WTC11 (cell line): ENCODE data around the gene ARHGAP45. TPM values are rescaled to one million over a fixed set of nuclear protein-coding genes. Genes with fewer than 3 reads are reported as not detected.

Experiments used
- ATAC-seq: fragments of 200-7000 bp; cut with Tn5 transposase; 2 replicates; pipeline ENCODE4 v1.10.0; 2021; ENCODE audit warnings: mild to moderate bottlenecking, moderate library complexity
- CTCF ChIA-PET: fragments of 300-600 bp; sonication (Branson Sonifier 250); formaldehyde crosslinking; loops from one replicate; lab custom pipeline; 2021; ENCODE audit warnings: antibody characterized with exemption; lab: Charles Lee
- POLR2A ChIA-PET: fragments of 350-600 bp; sonication (Branson Sonifier 250); formaldehyde crosslinking; loops from one replicate; lab custom pipeline; 2021; ENCODE audit warnings: antibody characterized with exemption; lab: Charles Lee
- DNase-seq: peaks from one replicate; pipeline ENCODE4 v3.0.0; 2021; ENCODE audit warnings: low spot score
- H3K27ac Mint-ChIP-seq: 2 replicates; pipeline ENCODE4 v1.8.0; 2021; ENCODE audit warnings: mixed read lengths
- H3K27me3 Mint-ChIP-seq: 2 replicates; pipeline ENCODE4 v1.8.0; 2021; ENCODE audit warnings: low read depth, mild to moderate bottlenecking, moderate library complexity, mixed read lengths
- H3K36me3 Mint-ChIP-seq: 2 replicates; pipeline ENCODE4 v1.8.0; 2021; ENCODE audit warnings: mixed read lengths
- H3K4me1 Mint-ChIP-seq: 2 replicates; pipeline ENCODE4 v1.8.0; 2022; ENCODE audit warnings: mixed read lengths
- H3K4me3 Mint-ChIP-seq: 2 replicates; pipeline ENCODE4 v1.8.0; 2021; ENCODE audit warnings: mild to moderate bottlenecking, moderate library complexity, mixed read lengths
- H3K9me3 Mint-ChIP-seq: 2 replicates; pipeline ENCODE4 v1.8.0; 2021; ENCODE audit warnings: mixed read lengths
- CBFB ChIP-seq: sonication (generic); formaldehyde crosslinking; IDR thresholded peaks from 2 replicates; pipeline ENCODE4 v1.8.1; 2022; ENCODE audit warnings: mild to moderate bottlenecking, low read depth, missing genetic modification reagents
- EMX1 ChIP-seq: fragments of 250-450 bp; sonication (Bioruptor Pico); IDR thresholded peaks from 2 replicates; pipeline ENCODE4 v1.8.0; 2021; ENCODE audit warnings: mild to moderate bottlenecking
- ETV6 ChIP-seq: sonication (generic); formaldehyde crosslinking; IDR thresholded peaks from 2 replicates; pipeline ENCODE4 v1.8.1; 2022; ENCODE audit warnings: mild to moderate bottlenecking, missing genetic modification reagents
- FOXJ3 ChIP-seq: sonication (generic); formaldehyde crosslinking; IDR thresholded peaks from 2 replicates; pipeline ENCODE4 v1.9.0; 2021; ENCODE audit warnings: missing genetic modification reagents, mild to moderate bottlenecking, borderline replicate concordance
- GABPB1 ChIP-seq: sonication (generic); formaldehyde crosslinking; IDR thresholded peaks from 2 replicates; pipeline ENCODE4 v1.8.1; 2023; ENCODE audit warnings: mild to moderate bottlenecking, missing genetic modification reagents
- NR2C2 ChIP-seq: sonication (generic); formaldehyde crosslinking; IDR thresholded peaks from 2 replicates; pipeline ENCODE4 v1.8.0; 2022; ENCODE audit warnings: mild to moderate bottlenecking, missing genetic modification reagents
- OVOL2 ChIP-seq: fragments of 250-450 bp; sonication (Bioruptor Pico); IDR thresholded peaks from 2 replicates; pipeline ENCODE4 v1.9.0; 2021; ENCODE audit warnings: mild to moderate bottlenecking, borderline replicate concordance
- PRRX2 ChIP-seq: fragments of 250-450 bp; sonication (Bioruptor Pico); IDR thresholded peaks from 2 replicates; pipeline ENCODE4 v1.8.0; 2021; ENCODE audit warnings: mild to moderate bottlenecking
- ZNF121 ChIP-seq: sonication (generic); formaldehyde crosslinking; IDR thresholded peaks from 2 replicates; pipeline ENCODE4 v1.8.0; 2023; ENCODE audit warnings: missing genetic modification reagents
- ZNF219 ChIP-seq: sonication (generic); formaldehyde crosslinking; IDR thresholded peaks from 2 replicates; pipeline ENCODE4 v1.8.0; 2023; ENCODE audit warnings: missing genetic modification reagents, mild to moderate bottlenecking, borderline replicate concordance
- ZNF317 ChIP-seq: sonication (generic); formaldehyde crosslinking; IDR thresholded peaks from 2 replicates; pipeline ENCODE4 v1.8.1; 2023; ENCODE audit warnings: low read depth, mild to moderate bottlenecking, moderate library complexity, missing genetic modification reagents, borderline replicate concordance
- ZNF423 ChIP-seq: fragments of 250-450 bp; sonication (Bioruptor Pico); IDR thresholded peaks from 2 replicates; pipeline ENCODE4 v2.1.2; 2022; ENCODE audit warnings: mild to moderate bottlenecking, moderate library complexity
- total RNA-seq: library from RNA; stranded (reverse); gene quantifications from 3 replicates; pipeline ENCODE4 v1.2.3, GENCODE V29; 2021
- TF ChIP-seq, protein P1 (sequence below): fragments of 250-450 bp; sonication (Bioruptor Pico); IDR thresholded peaks from 2 replicates; pipeline ENCODE4 v2.1.2; 2022; ENCODE audit warnings: mild to moderate bottlenecking, moderate library complexity
- TF ChIP-seq, protein P2 (sequence below): sonication (generic); formaldehyde crosslinking; IDR thresholded peaks from 2 replicates; pipeline ENCODE4 v1.8.1; 2023; ENCODE audit warnings: mild to moderate bottlenecking, missing genetic modification reagents, borderline replicate concordance
- TF ChIP-seq, protein P3 (sequence below): fragments of 250-450 bp; sonication (Bioruptor Pico); conservative IDR thresholded peaks from 2 replicates; pipeline ENCODE4 v1.9.0; 2021; ENCODE audit warnings: mild to moderate bottlenecking
- TF ChIP-seq, protein P4 (sequence below): fragments of 200-600 bp; IDR thresholded peaks from 2 replicates; pipeline ENCODE4 v1.8.0; 2022; ENCODE audit warnings: antibody characterized with exemption
- TF ChIP-seq, protein P5 (sequence below): sonication (generic); formaldehyde crosslinking; IDR thresholded peaks from 2 replicates; pipeline ENCODE4 v1.8.1; 2023; ENCODE audit warnings: mild to moderate bottlenecking, missing genetic modification reagents, moderate library complexity
- TF ChIP-seq, protein P6 (sequence below): sonication (generic); formaldehyde crosslinking; IDR thresholded peaks from 2 replicates; pipeline ENCODE4 v1.8.1; 2022; ENCODE audit warnings: low read depth, missing genetic modification reagents, borderline replicate concordance
- TF ChIP-seq, protein P7 (sequence below): fragments of 250-450 bp; sonication (Bioruptor Pico); IDR thresholded peaks from 2 replicates; pipeline ENCODE4 v1.8.0; 2021; ENCODE audit warnings: mild to moderate bottlenecking
- TF ChIP-seq, protein P8 (sequence below): sonication (generic); formaldehyde crosslinking; IDR thresholded peaks from 2 replicates; pipeline ENCODE4 v1.8.1; 2022; ENCODE audit warnings: mild to moderate bottlenecking, missing genetic modification reagents, moderate library complexity, borderline replicate concordance

Gene ARHGAP45
- total RNA-seq, 1 experiment from 2014 or later: 40.9 TPM

DNA sequence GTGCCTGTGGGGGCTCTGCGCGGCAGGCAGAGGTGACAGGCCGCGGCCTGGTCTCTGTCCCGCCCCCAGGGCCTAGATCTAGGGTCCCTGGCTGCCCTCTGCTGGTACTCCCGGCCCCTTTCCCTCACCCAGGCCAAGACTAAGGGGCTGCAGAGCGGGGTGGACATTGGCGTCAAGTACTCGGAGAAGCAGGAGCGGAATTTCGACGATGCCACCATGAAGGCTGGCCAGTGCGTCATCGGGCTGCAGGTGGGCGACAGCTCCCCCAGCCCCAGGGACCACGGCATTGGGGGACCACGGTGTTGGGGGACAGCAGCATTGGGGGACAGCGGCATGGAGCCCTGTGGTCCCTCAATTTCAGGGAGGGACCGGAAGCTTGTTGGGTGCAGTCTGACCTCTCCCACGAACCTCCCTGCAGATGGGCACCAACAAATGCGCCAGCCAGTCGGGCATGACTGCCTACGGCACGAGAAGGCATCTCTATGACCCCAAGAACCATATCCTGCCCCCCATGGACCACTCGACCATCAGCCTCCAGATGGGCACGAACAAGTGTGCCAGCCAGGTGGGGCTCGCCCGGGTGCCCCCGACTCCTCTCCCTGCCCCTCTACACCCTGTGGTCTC lies 30.9 kb upstream of the ARHGAP45 start:
- Mint-ChIP-seq H3K4me1 (peaks cover 12% of the 10 kb centered on the region), H3K27ac (no peak overlapping the region), H3K36me3 (peaks cover 42% of the 10 kb centered on the region), H3K4me3 (no peak overlapping the region), H3K9me3 (no peaks in the 10 kb centered on the region), H3K27me3 (no peaks in the 10 kb centered on the region)
- POLR2A ChIA-PET: interaction anchor here (3.1 kb wide), 1 partner anchor 9 kb away, joined by 14 read pairs; the partner anchor contains the start of gene CNN2
- DNase-seq (peak; percentile 51), ATAC-seq (peak; percentile 2; the same call in 1 of the 2 replicates)
- TF ChIP-seq, protein P1, sequence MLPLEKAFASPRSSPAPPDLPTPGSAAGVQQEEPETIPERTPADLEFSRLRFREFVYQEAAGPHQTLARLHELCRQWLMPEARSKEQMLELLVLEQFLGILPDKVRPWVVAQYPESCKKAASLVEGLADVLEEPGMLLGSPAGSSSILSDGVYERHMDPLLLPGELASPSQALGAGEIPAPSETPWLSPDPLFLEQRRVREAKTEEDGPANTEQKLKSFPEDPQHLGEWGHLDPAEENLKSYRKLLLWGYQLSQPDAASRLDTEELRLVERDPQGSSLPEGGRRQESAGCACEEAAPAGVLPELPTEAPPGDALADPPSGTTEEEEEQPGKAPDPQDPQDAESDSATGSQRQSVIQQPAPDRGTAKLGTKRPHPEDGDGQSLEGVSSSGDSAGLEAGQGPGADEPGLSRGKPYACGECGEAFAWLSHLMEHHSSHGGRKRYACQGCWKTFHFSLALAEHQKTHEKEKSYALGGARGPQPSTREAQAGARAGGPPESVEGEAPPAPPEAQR (CRISPR knock-in tag): no peak
- no peak for TF ChIP-seq OVOL2 (CRISPR knock-in tag)
- TF ChIP-seq, protein P2, sequence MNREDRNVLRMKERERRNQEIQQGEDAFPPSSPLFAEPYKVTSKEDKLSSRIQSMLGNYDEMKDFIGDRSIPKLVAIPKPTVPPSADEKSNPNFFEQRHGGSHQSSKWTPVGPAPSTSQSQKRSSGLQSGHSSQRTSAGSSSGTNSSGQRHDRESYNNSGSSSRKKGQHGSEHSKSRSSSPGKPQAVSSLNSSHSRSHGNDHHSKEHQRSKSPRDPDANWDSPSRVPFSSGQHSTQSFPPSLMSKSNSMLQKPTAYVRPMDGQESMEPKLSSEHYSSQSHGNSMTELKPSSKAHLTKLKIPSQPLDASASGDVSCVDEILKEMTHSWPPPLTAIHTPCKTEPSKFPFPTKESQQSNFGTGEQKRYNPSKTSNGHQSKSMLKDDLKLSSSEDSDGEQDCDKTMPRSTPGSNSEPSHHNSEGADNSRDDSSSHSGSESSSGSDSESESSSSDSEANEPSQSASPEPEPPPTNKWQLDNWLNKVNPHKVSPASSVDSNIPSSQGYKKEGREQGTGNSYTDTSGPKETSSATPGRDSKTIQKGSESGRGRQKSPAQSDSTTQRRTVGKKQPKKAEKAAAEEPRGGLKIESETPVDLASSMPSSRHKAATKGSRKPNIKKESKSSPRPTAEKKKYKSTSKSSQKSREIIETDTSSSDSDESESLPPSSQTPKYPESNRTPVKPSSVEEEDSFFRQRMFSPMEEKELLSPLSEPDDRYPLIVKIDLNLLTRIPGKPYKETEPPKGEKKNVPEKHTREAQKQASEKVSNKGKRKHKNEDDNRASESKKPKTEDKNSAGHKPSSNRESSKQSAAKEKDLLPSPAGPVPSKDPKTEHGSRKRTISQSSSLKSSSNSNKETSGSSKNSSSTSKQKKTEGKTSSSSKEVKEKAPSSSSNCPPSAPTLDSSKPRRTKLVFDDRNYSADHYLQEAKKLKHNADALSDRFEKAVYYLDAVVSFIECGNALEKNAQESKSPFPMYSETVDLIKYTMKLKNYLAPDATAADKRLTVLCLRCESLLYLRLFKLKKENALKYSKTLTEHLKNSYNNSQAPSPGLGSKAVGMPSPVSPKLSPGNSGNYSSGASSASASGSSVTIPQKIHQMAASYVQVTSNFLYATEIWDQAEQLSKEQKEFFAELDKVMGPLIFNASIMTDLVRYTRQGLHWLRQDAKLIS (CRISPR knock-in tag): no peak
- no peak for TF ChIP-seq ZNF121 (CRISPR knock-in tag)
- TF ChIP-seq, protein P3, sequence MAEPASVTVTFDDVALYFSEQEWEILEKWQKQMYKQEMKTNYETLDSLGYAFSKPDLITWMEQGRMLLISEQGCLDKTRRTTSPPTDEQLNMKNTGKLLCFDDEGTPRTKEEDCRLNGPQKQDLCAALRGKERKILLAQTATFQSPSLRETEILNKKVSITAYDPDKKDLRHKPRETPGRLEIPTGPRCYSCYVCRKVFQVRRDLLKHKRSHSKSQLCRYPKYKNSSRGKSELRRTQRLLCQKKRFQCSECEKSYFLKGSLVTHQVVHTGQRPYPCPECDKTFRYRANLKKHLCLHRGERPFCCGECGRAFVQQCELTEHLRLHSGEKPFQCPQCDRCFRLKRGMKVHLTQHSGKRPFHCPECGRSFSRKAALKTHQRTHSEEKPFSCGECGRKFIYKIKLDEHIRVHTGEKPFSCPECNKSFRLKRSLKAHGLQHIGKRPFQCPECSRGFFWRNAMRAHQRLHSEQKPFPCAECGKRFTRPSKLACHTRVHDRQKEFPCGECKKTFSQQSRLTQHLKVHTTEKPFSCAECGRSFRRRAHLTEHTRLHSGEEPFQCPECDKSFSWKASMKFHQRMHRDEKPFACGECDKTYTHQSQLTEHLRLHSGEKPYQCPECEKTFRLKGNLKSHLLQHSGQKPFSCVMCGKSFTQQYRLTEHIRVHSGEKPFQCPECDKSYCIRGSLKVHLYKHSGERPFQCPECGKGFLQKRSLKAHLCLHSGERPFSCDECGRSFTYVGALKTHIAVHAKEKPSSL: no peak
- TF ChIP-seq FOXJ3 (CRISPR knock-in tag): no peak
- TF ChIP-seq NR2C2: no peak
- no peak for TF ChIP-seq CBFB (CRISPR knock-in tag)
- no peak for TF ChIP-seq PRRX2 (CRISPR knock-in tag)
- TF ChIP-seq, protein P4, sequence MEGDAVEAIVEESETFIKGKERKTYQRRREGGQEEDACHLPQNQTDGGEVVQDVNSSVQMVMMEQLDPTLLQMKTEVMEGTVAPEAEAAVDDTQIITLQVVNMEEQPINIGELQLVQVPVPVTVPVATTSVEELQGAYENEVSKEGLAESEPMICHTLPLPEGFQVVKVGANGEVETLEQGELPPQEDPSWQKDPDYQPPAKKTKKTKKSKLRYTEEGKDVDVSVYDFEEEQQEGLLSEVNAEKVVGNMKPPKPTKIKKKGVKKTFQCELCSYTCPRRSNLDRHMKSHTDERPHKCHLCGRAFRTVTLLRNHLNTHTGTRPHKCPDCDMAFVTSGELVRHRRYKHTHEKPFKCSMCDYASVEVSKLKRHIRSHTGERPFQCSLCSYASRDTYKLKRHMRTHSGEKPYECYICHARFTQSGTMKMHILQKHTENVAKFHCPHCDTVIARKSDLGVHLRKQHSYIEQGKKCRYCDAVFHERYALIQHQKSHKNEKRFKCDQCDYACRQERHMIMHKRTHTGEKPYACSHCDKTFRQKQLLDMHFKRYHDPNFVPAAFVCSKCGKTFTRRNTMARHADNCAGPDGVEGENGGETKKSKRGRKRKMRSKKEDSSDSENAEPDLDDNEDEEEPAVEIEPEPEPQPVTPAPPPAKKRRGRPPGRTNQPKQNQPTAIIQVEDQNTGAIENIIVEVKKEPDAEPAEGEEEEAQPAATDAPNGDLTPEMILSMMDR: no peak
- TF ChIP-seq EMX1 (CRISPR knock-in tag): no peak
- TF ChIP-seq, protein P5, sequence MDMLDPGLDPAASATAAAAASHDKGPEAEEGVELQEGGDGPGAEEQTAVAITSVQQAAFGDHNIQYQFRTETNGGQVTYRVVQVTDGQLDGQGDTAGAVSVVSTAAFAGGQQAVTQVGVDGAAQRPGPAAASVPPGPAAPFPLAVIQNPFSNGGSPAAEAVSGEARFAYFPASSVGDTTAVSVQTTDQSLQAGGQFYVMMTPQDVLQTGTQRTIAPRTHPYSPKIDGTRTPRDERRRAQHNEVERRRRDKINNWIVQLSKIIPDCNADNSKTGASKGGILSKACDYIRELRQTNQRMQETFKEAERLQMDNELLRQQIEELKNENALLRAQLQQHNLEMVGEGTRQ (CRISPR knock-in tag): no peak
- TF ChIP-seq, protein P6, sequence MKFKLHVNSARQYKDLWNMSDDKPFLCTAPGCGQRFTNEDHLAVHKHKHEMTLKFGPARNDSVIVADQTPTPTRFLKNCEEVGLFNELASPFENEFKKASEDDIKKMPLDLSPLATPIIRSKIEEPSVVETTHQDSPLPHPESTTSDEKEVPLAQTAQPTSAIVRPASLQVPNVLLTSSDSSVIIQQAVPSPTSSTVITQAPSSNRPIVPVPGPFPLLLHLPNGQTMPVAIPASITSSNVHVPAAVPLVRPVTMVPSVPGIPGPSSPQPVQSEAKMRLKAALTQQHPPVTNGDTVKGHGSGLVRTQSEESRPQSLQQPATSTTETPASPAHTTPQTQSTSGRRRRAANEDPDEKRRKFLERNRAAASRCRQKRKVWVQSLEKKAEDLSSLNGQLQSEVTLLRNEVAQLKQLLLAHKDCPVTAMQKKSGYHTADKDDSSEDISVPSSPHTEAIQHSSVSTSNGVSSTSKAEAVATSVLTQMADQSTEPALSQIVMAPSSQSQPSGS: no peak
- TF ChIP-seq ZNF423 (CRISPR knock-in tag): no peak
- no peak for TF ChIP-seq GABPB1 (CRISPR knock-in tag)
- TF ChIP-seq ZNF219 (CRISPR knock-in tag): no peak
- no peak for TF ChIP-seq ZNF317 (CRISPR knock-in tag)
- no peak for TF ChIP-seq ETV6 (CRISPR knock-in tag)
- TF ChIP-seq, protein P7, sequence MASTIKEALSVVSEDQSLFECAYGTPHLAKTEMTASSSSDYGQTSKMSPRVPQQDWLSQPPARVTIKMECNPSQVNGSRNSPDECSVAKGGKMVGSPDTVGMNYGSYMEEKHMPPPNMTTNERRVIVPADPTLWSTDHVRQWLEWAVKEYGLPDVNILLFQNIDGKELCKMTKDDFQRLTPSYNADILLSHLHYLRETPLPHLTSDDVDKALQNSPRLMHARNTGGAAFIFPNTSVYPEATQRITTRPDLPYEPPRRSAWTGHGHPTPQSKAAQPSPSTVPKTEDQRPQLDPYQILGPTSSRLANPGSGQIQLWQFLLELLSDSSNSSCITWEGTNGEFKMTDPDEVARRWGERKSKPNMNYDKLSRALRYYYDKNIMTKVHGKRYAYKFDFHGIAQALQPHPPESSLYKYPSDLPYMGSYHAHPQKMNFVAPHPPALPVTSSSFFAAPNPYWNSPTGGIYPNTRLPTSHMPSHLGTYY (CRISPR knock-in tag): no peak
- TF ChIP-seq, protein P8, sequence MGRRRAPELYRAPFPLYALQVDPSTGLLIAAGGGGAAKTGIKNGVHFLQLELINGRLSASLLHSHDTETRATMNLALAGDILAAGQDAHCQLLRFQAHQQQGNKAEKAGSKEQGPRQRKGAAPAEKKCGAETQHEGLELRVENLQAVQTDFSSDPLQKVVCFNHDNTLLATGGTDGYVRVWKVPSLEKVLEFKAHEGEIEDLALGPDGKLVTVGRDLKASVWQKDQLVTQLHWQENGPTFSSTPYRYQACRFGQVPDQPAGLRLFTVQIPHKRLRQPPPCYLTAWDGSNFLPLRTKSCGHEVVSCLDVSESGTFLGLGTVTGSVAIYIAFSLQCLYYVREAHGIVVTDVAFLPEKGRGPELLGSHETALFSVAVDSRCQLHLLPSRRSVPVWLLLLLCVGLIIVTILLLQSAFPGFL (CRISPR knock-in tag): no peak
- CTCF ChIA-PET: interaction anchor here (1.5 kb wide), 1 partner anchor 16 kb away, joined by 5 read pairs; no protein-coding TSS in a partner anchor
